OCI-LY3 (cell line): ENCODE data around the gene MRPS18A.

Experiments
- H2AFZ ChIP-seq: fragments of 200-600, 300-600 bp; shearing (Covaris generic); 2 replicates; pipeline ENCODE4 v1.6.0; 2014; ENCODE audit warnings: antibody characterized with exemption, low read depth, low read length
- H3K27ac ChIP-seq: fragments of 200-600, 300-600 bp; sonication (generic); 2 replicates; pipeline ENCODE4 v1.5.1; 2014; ENCODE audit warnings: mild to moderate bottlenecking, low read length, moderate library complexity, mixed read lengths
- H3K27me3 ChIP-seq: fragments of 200-600, 300-600 bp; sonication (generic); 2 replicates; pipeline ENCODE4 v1.6.1; 2014; ENCODE audit warnings: low read depth, low read length, mixed read lengths
- H3K36me3 ChIP-seq: fragments of 200-600, 300-600 bp; sonication (generic); replicated peaks from 2 replicates; pipeline ENCODE3; 2014; ENCODE audit warnings: low read depth, low read length, mixed read lengths
- H3K4me1 ChIP-seq: fragments of 300-600, 200-600 bp; sonication (generic); 2 replicates; pipeline ENCODE4 v1.6.1; 2014; ENCODE audit warnings: low read length, mixed read lengths
- H3K4me2 ChIP-seq: fragments of 200-600, 300-600 bp; sonication (generic); 2 replicates; pipeline ENCODE4 v1.6.1; 2014; ENCODE audit warnings: low read length, mixed read lengths
- H3K4me3 ChIP-seq: fragments of 300-600, 200-600 bp; sonication (generic); 2 replicates; pipeline ENCODE4 v1.5.1; 2014; ENCODE audit warnings: antibody characterized with exemption, mild to moderate bottlenecking, low read length, moderate library complexity
- H3K79me2 ChIP-seq: fragments of 300-600, 200-600 bp; shearing (Covaris generic); 2 replicates; pipeline ENCODE4 v1.6.1; 2014; ENCODE audit warnings: mild to moderate bottlenecking, low read length, mixed read lengths
- H3K9ac ChIP-seq: fragments of 300-600, 200-600 bp; shearing (Covaris generic); 2 replicates; pipeline ENCODE4 v1.6.0; 2014; ENCODE audit warnings: mild to moderate bottlenecking, low read length, moderate library complexity
- H3K9me3 ChIP-seq: fragments of 200-600, 300-600 bp; shearing (Covaris generic); 2 replicates; pipeline ENCODE4 v1.6.1; 2014; ENCODE audit warnings: low read length, mixed read lengths; ENCODE audit not compliant: insufficient read depth
- H4K20me1 ChIP-seq: fragments of 200-600, 300-600 bp; sonication (generic); 2 replicates; pipeline ENCODE4 v1.6.1; 2016; ENCODE audit warnings: low read length, mixed read lengths; ENCODE audit not compliant: insufficient read depth
- CTCF ChIP-seq: fragments of 200-600, 300-600 bp; sonication (generic); IDR thresholded peaks from 2 replicates; pipeline ENCODE4 v1.5.1; 2014; ENCODE audit warnings: antibody characterized with exemption, low read length, low read depth
- EZH2phosphoT487 ChIP-seq: fragments of 200-600 bp; shearing (Covaris generic); IDR thresholded peaks from 2 replicates; pipeline ENCODE4 v1.6.1; 2018; ENCODE audit warnings: antibody characterized with exemption, mixed run types, low read depth

The MRPS18A gene

GRCh38 chr6:43716099-43716498, 28.5 kb upstream of the MRPS18A start:
- Histone ChIP-seq H3K79me2 (no peaks in the 10 kb centered on the region), H3K4me2 (peak overlapping the region; percentile 76), H3K4me1 (peaks cover 48% of the 10 kb centered on the region), H3K27me3 (no peaks in the 10 kb centered on the region), H3K9me3 (no peaks in the 10 kb centered on the region), H3K9ac (peak overlapping the region; percentile 60), H3K4me3 (peak overlapping the region; percentile 61), H3K27ac (peak overlapping the region; percentile 94), H4K20me1 (no peaks in the 10 kb centered on the region), H2AFZ (peak overlapping the region; percentile 23; the same call in 1 of the 2 replicates), H3K36me3 (no peaks in the 10 kb centered on the region)
- no peak for TF ChIP-seq EZH2phosphoT487
- TF ChIP-seq CTCF: no peak

- H3K27me3 ChIP-seq: no peaks in the 10 kb centered on the region
- no peak overlapping the region for H2AFZ ChIP-seq
- peaks cover 48% of the 10 kb centered on the region for H3K4me1 ChIP-seq
- H3K9ac ChIP-seq: peak overlapping the region; percentile 60
- no peaks in the 10 kb centered on the region for H4K20me1 ChIP-seq
- H3K9me3 ChIP-seq: no peaks in the 10 kb centered on the region
- peak overlapping the region; percentile 74 for H3K4me3 ChIP-seq
- no peaks in the 10 kb centered on the region for H3K36me3 ChIP-seq
- H3K79me2 ChIP-seq: no peaks in the 10 kb centered on the region
- no peak for TF ChIP-seq CTCF
- no peak for TF ChIP-seq EZH2phosphoT487
- peak overlapping the region; percentile 94 for H3K27ac ChIP-seq
- H3K4me2 ChIP-seq: peak overlapping the region; percentile 76
Measured at GRCh38 chr6:43715056-43715788, 27.6 kb upstream of the MRPS18A start.

GRCh38 chr6:43714311-43715055, 26.9 kb upstream of the MRPS18A start:
- Histone ChIP-seq H3K4me1 (peaks cover 48% of the 10 kb centered on the region), H3K9me3 (no peaks in the 10 kb centered on the region), H3K27ac (peak overlapping the region; percentile 94), H3K27me3 (peaks cover 2% of the 10 kb centered on the region; the same call in 1 of the 2 replicates), H3K9ac (peak overlapping the region; percentile 76), H3K36me3 (no peaks in the 10 kb centered on the region), H3K79me2 (no peaks in the 10 kb centered on the region), H2AFZ (no peak overlapping the region; the same call in 1 of the 2 replicates), H3K4me3 (peak overlapping the region; percentile 74), H3K4me2 (peak overlapping the region; percentile 76), H4K20me1 (no peaks in the 10 kb centered on the region)
- TF ChIP-seq CTCF: 0 out of 2 replicates have a peak, but pooled peaks have one; percentile 3
- TF ChIP-seq EZH2phosphoT487: no peak; the same call in 1 of the 2 replicates

- H3K79me2 ChIP-seq: no peaks in the 10 kb centered on the region
- H4K20me1 ChIP-seq: no peaks in the 10 kb centered on the region
- H3K4me1 ChIP-seq: peaks cover 48% of the 10 kb centered on the region
- peaks cover 6% of the 10 kb centered on the region; the same call in 1 of the 2 replicates for H3K27me3 ChIP-seq
- peak overlapping the region; percentile 74 for H3K4me3 ChIP-seq
- H3K9me3 ChIP-seq: no peaks in the 10 kb centered on the region
- peak overlapping the region; percentile 76 for H3K9ac ChIP-seq
- peak overlapping the region; percentile 76 for H3K4me2 ChIP-seq
- no peaks in the 10 kb centered on the region for H3K36me3 ChIP-seq
- H3K27ac ChIP-seq: peak overlapping the region; percentile 94
- TF ChIP-seq CTCF (no peak), EZH2phosphoT487 (no peak)
- no peak overlapping the region for H2AFZ ChIP-seq
Measured at GRCh38 chr6:43713643-43714310, 26.2 kb upstream of the MRPS18A start.
